GM06990 (cell line): Measurements from ENCODE around the gene CCDC171.

Experiments
- DNase-seq: peaks from one replicate; pipeline ENCODE4 v3.0.0-alpha.2; 2011; ENCODE audit not compliant: insufficient read length; ENCODE audit errors: extremely low read depth
- H3K27me3 ChIP-seq: replicated peaks from 2 replicates; pipeline ENCODE4 v1.6.0; 2011; ENCODE audit warnings: low read length; ENCODE audit not compliant: control insufficient read depth, insufficient read depth
- H3K36me3 ChIP-seq: 2 replicates; pipeline ENCODE4 v1.5.1; 2011; ENCODE audit warnings: low read length; ENCODE audit not compliant: control insufficient read depth, insufficient read depth
- H3K4me3 ChIP-seq: replicated peaks from 2 replicates; pipeline ENCODE4 v1.5.1; 2011; ENCODE audit warnings: low read depth, mild to moderate bottlenecking, control low read depth, low read length
- CTCF ChIP-seq: IDR thresholded peaks from 2 replicates; pipeline ENCODE4 v1.5.1; 2011; ENCODE audit warnings: low read length, control low read depth, mild to moderate bottlenecking, inconsistent platforms; ENCODE audit not compliant: insufficient read depth, poor library complexity, severe bottlenecking

CCDC171 gene

DNA sequence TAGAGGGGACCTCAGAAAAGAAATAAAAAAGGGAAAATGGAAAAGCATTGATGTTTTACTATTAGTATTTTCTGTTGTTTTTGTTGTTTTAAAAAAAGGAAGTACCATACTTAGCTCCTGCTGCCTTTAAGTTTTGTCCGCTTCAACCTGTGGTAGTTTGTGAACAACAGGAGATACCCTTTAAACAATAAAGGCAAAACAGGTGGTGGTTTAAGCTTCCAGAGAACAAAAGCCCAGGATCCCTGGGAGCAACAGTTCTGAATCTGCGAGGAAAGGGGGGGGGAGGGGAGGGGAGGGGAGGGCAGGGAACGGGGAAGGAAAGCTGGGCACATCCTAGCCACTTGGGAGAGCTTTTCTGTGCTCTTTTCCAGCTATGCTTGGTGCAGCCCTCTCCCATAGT, 40.0 kb upstream of the CCDC171 start:
- H3K27me3 ChIP-seq: no peaks in the 10 kb centered on the region

GRCh38 chr9:15513335-15513734, 39.5 kb upstream of the CCDC171 start:
- DNase-seq: no peak
- Histone ChIP-seq H3K27me3 (no peaks in the 10 kb centered on the region), H3K36me3 (no peaks in the 10 kb centered on the region), H3K4me3 (no peak overlapping the region)
- TF ChIP-seq CTCF: peak; percentile 42

More for the DNA sequence above, 40.0 kb upstream of the CCDC171 start:
- Histone ChIP-seq H3K36me3 (no peaks in the 10 kb centered on the region), H3K4me3 (no peak overlapping the region)
- no peak for DNase-seq
- no peak for TF ChIP-seq CTCF

DNA sequence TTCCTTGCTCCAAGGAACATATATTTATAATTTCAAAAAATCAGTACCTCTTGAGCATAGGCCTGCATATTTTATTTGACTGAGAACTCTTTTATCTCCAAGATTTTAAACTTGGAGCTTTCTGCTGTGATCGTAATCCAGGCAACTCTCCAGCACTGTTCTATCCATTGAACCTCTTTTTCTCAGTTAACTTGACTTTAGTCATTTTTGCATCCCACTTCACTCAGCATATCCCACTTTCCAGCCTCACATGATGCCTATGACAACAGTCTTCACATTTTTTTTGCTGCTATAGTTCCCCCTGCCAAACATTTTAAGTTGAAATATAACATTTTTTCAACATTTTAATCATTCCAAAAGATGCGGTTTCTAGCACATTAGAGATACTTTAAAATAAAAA, 33.0 kb upstream of the CCDC171 start:
- no peak for TF ChIP-seq CTCF
- Histone ChIP-seq H3K27me3 (no peaks in the 10 kb centered on the region), H3K36me3 (no peaks in the 10 kb centered on the region), H3K4me3 (no peak overlapping the region)
- DNase-seq: no peak

GRCh38 chr9:15521254-15521653, 31.6 kb upstream of the CCDC171 start:
- Histone ChIP-seq H3K36me3 (no peaks in the 10 kb centered on the region), H3K4me3 (no peak overlapping the region), H3K27me3 (no peaks in the 10 kb centered on the region)
- TF ChIP-seq CTCF: no peak
- no peak for DNase-seq

- Histone ChIP-seq H3K27me3 (no peaks in the 10 kb centered on the region), H3K36me3 (no peaks in the 10 kb centered on the region), H3K4me3 (no peak overlapping the region)
- no peak for DNase-seq
- no peak for TF ChIP-seq CTCF
These were observed 30.6 kb upstream of the CCDC171 start for GRCh38 chr9:15522130-15522755.
